Skeletal muscle tissue (tissue), 4 donors: ENCODE results near the gene KRT82. TPM values are rescaled to one million over a fixed set of nuclear protein-coding genes. Genes with fewer than 3 reads are reported as not detected.
"Not testable (repeated sequence)": the region's sequence is repeated elsewhere in the genome, so short reads cannot be mapped to it uniquely, and the experiment has no call there.

ENCODE experiments used
- H3K27ac ChIP-seq: one replicate; pipeline ENCODE4 v1.7.0; 2013; ENCODE audit warnings: mild to moderate bottlenecking, low read depth, low read length, inconsistent platforms
- H3K27me3 ChIP-seq, 3 donors: one replicate each; pipeline ENCODE4 v1.7.0; 2013; ENCODE audit warnings: low read length in 3 of 3; ENCODE audit not compliant: control insufficient read depth in 3 of 3, insufficient read depth in 3 of 3
- H3K36me3 ChIP-seq, 3 donors: one replicate each; pipeline ENCODE4 v1.7.0; 2013; ENCODE audit warnings: low read length in 3 of 3; ENCODE audit not compliant: control insufficient read depth in 3 of 3, insufficient read depth in 3 of 3
- H3K4me1 ChIP-seq, 3 donors: one replicate each; pipeline ENCODE4 v1.7.0; 2013; ENCODE audit warnings: low read length in 3 of 3, mild to moderate bottlenecking in 3 of 3; ENCODE audit not compliant: control insufficient read depth in 3 of 3, insufficient read depth in 3 of 3
- H3K4me3 ChIP-seq, 3 donors: one replicate each; pipeline ENCODE4 v1.7.0; 2013; ENCODE audit warnings: low read length in 3 of 3
- H3K9ac ChIP-seq, 3 donors: one replicate each; pipeline ENCODE4 v1.7.0; 2013; ENCODE audit warnings: low read length in 3 of 3, mild to moderate bottlenecking in 3 of 3, moderate library complexity in 2 of 3, low read depth in 1 of 3
- H3K9me3 ChIP-seq, 3 donors: one replicate each; pipeline ENCODE4 v1.7.0; 2013; ENCODE audit warnings: low read length in 3 of 3; ENCODE audit not compliant: control insufficient read depth in 3 of 3
- total RNA-seq: library from RNA; depleted of rRNA; stranded (reverse); fragments of >200 nt; gene quantifications from one replicate; pipeline ENCODE4 v1.2.3, GENCODE V29; 2014
- donor health status: Osteomylitis.

KRT82 gene
- total RNA-seq, 1 donor from 2014 or later: not detected

DNA sequence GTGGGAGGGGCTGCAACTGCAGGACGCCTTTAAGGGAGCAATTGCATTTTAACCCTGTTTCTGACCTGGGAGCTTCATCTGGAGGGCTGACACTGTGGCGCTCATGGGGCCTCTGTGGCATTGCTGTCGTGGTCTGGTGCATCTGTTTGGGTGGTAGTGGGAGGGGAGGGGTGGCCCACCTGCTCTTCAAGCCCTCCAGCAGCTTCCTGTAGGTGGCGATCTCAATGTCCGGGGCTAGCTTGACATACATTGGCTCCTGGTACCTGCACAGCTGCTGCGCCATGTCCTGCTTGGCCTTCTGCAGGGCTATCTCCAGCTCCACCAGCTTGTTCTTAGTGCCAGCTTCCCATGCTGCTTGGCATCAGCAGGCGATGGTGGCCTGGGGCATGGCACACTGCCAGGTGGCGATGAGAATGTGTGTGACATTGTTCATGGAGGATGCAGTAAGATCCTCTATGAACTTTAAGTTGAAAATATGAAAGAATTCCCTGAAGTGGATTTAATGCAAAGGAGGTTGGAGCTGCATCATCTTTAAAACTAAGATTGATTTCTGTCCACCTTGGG, 7.7 kb upstream of the KRT82 start:
- Histone ChIP-seq H3K36me3 (no peaks in the 10 kb centered on the region), H3K4me3 (no peak overlapping the region), H3K9ac (no peak overlapping the region), H3K9me3 (no peaks in the 10 kb centered on the region), H3K27ac (no peak overlapping the region), H3K4me1 (peaks cover 4 to 8% (median 4%) of the 10 kb centered on the region in 3 donors), H3K27me3 (peaks cover 6 to 20% (median 6%) of the 10 kb centered on the region in 3 donors)

GRCh38 chr12:52413202-52413601, 7.1 kb upstream of the KRT82 start:
- Histone ChIP-seq H3K9me3 (no peaks in the 10 kb centered on the region), H3K27ac (no peak overlapping the region), H3K36me3 (no peaks in the 10 kb centered on the region), H3K4me3 (no peak overlapping the region), H3K4me1 (peaks cover 4 to 8% (median 4%) of the 10 kb centered on the region in 3 donors), H3K9ac (no peak overlapping the region), H3K27me3 (peaks cover 6 to 20% (median 6%) of the 10 kb centered on the region in 3 donors)

- Histone ChIP-seq H3K27me3 (peaks cover 6 to 25% (median 8%) of the 10 kb centered on the region in 3 donors), H3K36me3 (no peaks in the 10 kb centered on the region), H3K9ac (no peak overlapping the region), H3K4me3 (no peak overlapping the region), H3K27ac (no peak overlapping the region), H3K9me3 (no peaks in the 10 kb centered on the region), H3K4me1 (peaks cover 4 to 8% (median 4%) of the 10 kb centered on the region in 3 donors)
Measured at GRCh38 chr12:52411815-52412214, 5.7 kb upstream of the KRT82 start.

- H3K36me3 ChIP-seq, H3K4me1 ChIP-seq, H3K9ac ChIP-seq, H3K4me3 ChIP-seq, H3K9me3 ChIP-seq, H3K27ac ChIP-seq: not testable (repeated sequence)
- H3K27me3 ChIP-seq: peaks cover 6 to 21% (median 12%) of the 10 kb centered on the region in 3 donors
Measured at GRCh38 chr12:52410589-52411248, 4.6 kb upstream of the KRT82 start.

GRCh38 chr12:52407918-52408317, 1.8 kb upstream of the KRT82 start:
- H3K9me3 ChIP-seq: no peaks in the 10 kb centered on the region
- H3K36me3 ChIP-seq: no peaks in the 10 kb centered on the region
- no peaks in the 10 kb centered on the region for H3K4me1 ChIP-seq
- H3K4me3 ChIP-seq: no peak overlapping the region
- no peak overlapping the region for H3K9ac ChIP-seq
- peaks cover 0 to 14% (median 11%) of the 10 kb centered on the region in 3 donors for H3K27me3 ChIP-seq
- H3K27ac ChIP-seq: no peak overlapping the region

DNA sequence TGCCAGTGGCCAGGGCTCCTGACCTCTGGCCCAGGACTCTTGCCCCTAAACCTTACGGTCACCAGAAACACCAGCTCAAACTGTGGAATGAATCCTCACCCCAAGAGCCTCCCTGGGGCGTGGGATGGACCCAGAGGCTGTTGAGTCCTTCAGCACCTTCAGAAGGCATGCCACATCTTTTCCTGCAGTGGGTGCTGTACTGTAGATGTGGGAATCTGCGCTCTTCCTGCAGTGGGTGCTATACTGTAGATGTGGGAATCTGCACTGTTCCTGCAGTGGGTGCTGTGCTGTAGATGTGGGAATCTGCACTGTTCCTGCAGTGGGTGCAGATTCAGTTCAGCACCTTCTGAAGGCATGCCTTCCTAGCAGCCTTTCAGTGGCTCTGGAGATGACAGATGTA, 1.2 kb downstream of the KRT82 start:
- peaks cover 0 to 22% (median 10%) of the 10 kb centered on the region in 3 donors for H3K27me3 ChIP-seq
- H3K4me1 ChIP-seq: no peaks in the 10 kb centered on the region
- no peak overlapping the region for H3K27ac ChIP-seq
- no peaks in the 10 kb centered on the region for H3K9me3 ChIP-seq
- H3K36me3 ChIP-seq: no peaks in the 10 kb centered on the region
- no peak overlapping the region for H3K9ac ChIP-seq
- H3K4me3 ChIP-seq: no peak overlapping the region

- H3K27ac ChIP-seq: no peak overlapping the region
- H3K9ac ChIP-seq: no peak overlapping the region
- H3K27me3 ChIP-seq: peaks cover 0 to 34% (median 20%) of the 10 kb centered on the region in 3 donors
- no peaks in the 10 kb centered on the region for H3K9me3 ChIP-seq
- H3K36me3 ChIP-seq: no peaks in the 10 kb centered on the region
- H3K4me1 ChIP-seq: no peaks in the 10 kb centered on the region
- H3K4me3 ChIP-seq: no peak overlapping the region
Measured at GRCh38 chr12:52403561-52403960, 2.6 kb downstream of the KRT82 start.

GRCh38 chr12:52402873-52403540, 3.1 kb downstream of the KRT82 start:
- Histone ChIP-seq H3K4me3 (no peak overlapping the region), H3K9me3 (no peaks in the 10 kb centered on the region), H3K27ac (no peak overlapping the region), H3K9ac (no peak overlapping the region), H3K4me1 (no peaks in the 10 kb centered on the region), H3K36me3 (no peaks in the 10 kb centered on the region), H3K27me3 (peaks cover 0 to 35% (median 20%) of the 10 kb centered on the region in 3 donors)

- Histone ChIP-seq H3K4me1 (no peaks in the 10 kb centered on the region), H3K9me3 (no peaks in the 10 kb centered on the region), H3K27me3 (peaks cover 0 to 35% (median 16%) of the 10 kb centered on the region in 3 donors), H3K27ac (no peak overlapping the region), H3K4me3 (no peak overlapping the region), H3K9ac (no peak overlapping the region), H3K36me3 (no peaks in the 10 kb centered on the region)
Measured at GRCh38 chr12:52402377-52402776, 3.8 kb downstream of the KRT82 start.

DNA sequence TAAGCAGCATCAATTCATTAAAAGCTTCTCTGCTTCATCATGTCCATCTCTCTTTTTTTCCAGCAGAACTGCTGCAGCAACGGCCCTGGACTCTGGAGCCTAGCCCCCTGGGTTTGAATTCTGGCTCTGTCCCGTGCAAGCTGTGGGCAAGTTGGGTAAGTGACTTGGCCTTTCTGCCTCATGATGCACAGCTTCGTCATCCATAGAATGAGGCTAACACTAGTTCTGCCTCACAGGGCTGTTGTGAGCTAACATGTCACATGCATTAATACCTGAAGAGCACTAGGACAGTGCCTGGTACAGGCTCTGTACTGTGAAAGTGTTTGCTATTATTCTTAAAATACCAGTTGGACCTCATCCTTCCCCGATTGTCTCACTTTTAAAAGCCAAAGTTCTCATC, 4.2 kb downstream of the KRT82 start:
- no peak overlapping the region for H3K27ac ChIP-seq
- H3K4me3 ChIP-seq: no peak overlapping the region
- H3K27me3 ChIP-seq: peaks cover 0 to 37% (median 16%) of the 10 kb centered on the region in 3 donors
- no peaks in the 10 kb centered on the region for H3K9me3 ChIP-seq
- no peaks in the 10 kb centered on the region for H3K4me1 ChIP-seq
- no peaks in the 10 kb centered on the region for H3K36me3 ChIP-seq
- no peak overlapping the region for H3K9ac ChIP-seq
